ENCODE results near the gene TBC1D3L.
"Not testable (repeated sequence)": the region's sequence is repeated elsewhere in the genome, so short reads cannot be mapped to it uniquely, and the experiment has no call there.

- not testable (repeated sequence) for TF ChIP-seq CTCF, POLR2A (IDR thresholded peaks at IDR 0.05)
Measured at GRCh38 chr17:38003676-38004075, 14.8 kb upstream of the TBC1D3L start, which contains the start of gene TBC1D3D.
